HFF-Myc (cell line): ENCODE results near the gene PGPEP1.
A peak's percentile ranks its signal among the peaks of the same experiment; 100 is the strongest.

Source experiments
- DNase-seq: peaks from one replicate; pipeline ENCODE4 v3.0.0-alpha.2; 2011; ENCODE audit warnings: low read depth; ENCODE audit errors: extremely low read depth
- H3K4me3 ChIP-seq: replicated peaks from 2 replicates; pipeline ENCODE4 v1.5.1; 2011; ENCODE audit warnings: low read depth, mild to moderate bottlenecking, control low read depth, low read length
- TF ChIP-seq, protein P1 (sequence below): IDR thresholded peaks from 2 replicates; pipeline ENCODE4 v1.5.1; 2012; ENCODE audit warnings: mild to moderate bottlenecking, low read depth, low read length, control low read depth; ENCODE audit errors: missing control alignments

PGPEP1 gene

DNA sequence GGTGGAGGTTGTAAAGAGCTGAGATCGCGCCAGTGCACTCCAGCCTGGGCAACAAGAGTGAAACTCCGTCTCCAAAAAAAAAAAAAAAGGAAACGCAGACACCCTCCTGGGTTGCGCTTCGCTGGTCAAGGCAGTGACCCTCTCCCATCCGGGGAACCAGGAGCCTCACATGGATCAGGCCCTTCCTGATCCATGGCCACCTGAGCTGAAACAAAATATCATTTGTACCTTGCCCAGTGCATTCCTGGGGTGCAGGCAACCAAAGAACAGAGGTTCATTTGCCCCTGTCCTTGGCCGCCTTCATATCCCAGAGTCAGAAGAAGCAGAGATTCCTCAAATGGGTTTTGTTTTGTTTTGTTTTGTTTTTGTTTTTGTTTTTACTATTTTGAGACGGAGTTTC, 9.5 kb upstream of the PGPEP1 start:
- TF ChIP-seq, protein P1, sequence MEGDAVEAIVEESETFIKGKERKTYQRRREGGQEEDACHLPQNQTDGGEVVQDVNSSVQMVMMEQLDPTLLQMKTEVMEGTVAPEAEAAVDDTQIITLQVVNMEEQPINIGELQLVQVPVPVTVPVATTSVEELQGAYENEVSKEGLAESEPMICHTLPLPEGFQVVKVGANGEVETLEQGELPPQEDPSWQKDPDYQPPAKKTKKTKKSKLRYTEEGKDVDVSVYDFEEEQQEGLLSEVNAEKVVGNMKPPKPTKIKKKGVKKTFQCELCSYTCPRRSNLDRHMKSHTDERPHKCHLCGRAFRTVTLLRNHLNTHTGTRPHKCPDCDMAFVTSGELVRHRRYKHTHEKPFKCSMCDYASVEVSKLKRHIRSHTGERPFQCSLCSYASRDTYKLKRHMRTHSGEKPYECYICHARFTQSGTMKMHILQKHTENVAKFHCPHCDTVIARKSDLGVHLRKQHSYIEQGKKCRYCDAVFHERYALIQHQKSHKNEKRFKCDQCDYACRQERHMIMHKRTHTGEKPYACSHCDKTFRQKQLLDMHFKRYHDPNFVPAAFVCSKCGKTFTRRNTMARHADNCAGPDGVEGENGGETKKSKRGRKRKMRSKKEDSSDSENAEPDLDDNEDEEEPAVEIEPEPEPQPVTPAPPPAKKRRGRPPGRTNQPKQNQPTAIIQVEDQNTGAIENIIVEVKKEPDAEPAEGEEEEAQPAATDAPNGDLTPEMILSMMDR = no peak
- H3K4me3 ChIP-seq = no peak overlapping the region
- DNase-seq = no peak

DNA sequence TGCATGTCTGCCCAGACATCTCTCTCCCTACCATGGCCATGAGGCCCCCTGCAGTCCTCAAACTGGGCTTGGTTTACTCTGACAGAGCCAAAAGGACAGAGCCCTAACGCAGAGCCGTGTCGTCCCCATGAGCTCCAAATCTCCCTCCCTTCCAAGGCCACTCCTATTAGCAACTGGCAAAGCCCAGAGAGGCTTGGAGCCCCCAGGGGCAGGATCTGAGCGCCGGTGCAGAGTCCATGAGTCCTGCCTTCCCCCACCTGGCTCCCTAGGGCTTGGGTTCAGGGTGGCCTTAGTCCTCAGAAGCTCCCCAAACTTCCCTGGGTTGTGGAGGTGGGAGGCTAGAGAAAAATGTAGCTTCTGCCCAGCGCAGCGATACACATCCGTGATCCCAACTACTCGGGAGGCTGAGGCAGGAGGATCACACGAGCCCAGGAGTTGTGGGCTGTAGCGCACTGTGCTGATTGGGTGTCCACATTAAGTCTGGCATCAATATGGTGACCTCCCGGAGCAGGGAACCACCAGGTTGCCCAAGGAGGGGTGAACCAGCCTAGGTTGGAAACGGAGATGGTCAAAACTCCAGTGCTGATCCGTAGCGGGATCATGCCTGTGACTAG, 7.4 kb upstream of the PGPEP1 start:
- DNase-seq = no peak

DNA sequence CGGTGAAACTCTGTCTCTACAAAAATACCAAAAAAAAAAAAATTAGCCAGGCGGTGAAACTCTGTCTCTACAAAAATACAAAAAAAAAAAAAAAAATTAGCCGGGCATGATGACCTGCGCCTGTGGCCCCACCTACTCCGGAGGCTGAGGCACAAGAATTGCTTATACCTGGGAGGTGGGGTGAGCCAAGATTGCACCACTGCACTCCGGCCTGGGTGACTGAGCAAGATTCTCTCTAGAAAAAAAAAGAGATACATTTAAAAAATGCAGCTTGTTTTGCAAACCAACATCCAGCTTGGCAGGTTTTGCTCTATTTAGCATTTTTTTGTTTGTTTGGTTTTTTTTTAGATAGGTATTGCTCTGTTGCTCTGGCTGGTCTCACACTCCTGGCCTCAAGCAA, 6.7 kb upstream of the PGPEP1 start:
- no peak for DNase-seq
- H3K4me3 ChIP-seq = no peak overlapping the region
- TF ChIP-seq, protein P1 = no peak

More for the DNA sequence above, 7.4 kb upstream of the PGPEP1 start:
- TF ChIP-seq, protein P1 = no peak
- H3K4me3 ChIP-seq = no peak overlapping the region

DNA sequence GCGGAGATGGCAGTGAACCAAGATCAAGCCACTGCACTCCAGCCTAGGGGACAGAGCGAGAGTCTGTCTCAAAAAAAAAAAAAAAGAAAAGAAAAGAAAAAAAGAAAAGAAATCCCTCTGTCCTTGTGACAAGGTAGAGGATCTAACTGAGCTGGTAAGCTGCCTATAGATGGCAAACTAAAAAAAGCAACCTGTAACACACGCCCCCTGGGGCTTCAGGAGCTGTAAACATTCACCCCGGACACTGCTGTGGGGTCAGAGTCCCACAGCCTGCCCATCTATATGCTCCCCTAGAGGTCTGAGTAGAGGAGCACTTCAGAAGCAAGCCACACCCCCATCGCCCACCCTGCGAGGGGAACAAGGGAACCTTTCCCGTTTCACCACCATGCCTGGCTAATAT, 4.3 kb upstream of the PGPEP1 start:
- DNase-seq = no peak
- TF ChIP-seq, protein P1 = no peak
- no peak overlapping the region for H3K4me3 ChIP-seq

DNA sequence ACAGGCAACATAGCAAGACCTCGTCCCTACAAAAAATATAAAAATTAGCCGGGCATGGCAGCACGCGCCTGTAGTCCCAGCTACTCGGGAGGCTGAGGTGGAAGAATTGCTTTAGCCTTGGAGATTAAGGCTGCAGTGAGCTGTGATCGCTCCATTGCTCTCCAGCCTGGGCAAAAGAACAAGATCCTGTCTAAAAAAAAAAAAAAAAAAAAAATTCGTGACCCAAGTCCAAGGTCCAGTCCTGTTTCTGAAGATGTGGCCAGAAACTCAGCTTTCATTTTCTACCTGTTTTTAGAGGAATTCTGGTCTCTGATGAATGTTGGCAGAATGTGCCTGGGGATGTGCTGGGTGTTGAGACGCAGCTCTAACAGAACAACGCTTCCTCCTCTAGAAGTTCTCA, 1.9 kb upstream of the PGPEP1 start:
- H3K4me3 ChIP-seq = no peak overlapping the region
- DNase-seq = no peak
- TF ChIP-seq, protein P1 = no peak

DNA sequence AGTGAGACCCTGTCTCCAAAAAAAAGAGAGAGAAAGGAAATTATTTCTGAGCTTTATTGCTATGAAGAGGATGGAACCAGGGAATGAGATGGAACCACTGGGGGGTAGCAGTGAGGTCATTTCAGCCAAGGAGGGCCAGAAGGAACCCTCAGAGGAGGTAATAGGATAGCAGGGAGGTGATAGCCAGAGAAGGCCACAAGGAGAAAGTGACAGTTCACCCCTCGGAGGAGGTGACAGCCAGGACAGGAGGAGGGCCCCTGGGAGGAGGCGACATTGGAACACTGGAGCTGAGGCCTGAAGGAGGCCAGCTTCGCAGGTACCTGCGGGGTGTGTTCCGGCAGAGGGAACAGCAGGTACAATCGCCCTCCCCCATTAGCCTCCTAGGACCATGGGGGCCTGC, 675 bp upstream of the PGPEP1 start:
- no peak for DNase-seq
- TF ChIP-seq, protein P1 = peak; percentile 40
- H3K4me3 ChIP-seq = peak overlapping the region; percentile 53; the same call in 1 of the 2 replicates
